Liver (tissue), 9 donors: ENCODE data around the gene ZNF70. TPM values are rescaled to one million over a fixed set of nuclear protein-coding genes. Genes with fewer than 3 reads are reported as not detected.

Source experiments
- DNase-seq: peaks from one replicate; pipeline ENCODE4 v3.0.0-alpha.2; 2017; ENCODE audit warnings: low spot score
- H3K27ac ChIP-seq, 2 donors: one replicate each; pipeline ENCODE4 v1.7.0; 2013; ENCODE audit warnings: inconsistent platforms in 2 of 2, low read length in 2 of 2, control low read depth in 1 of 2, low read depth in 1 of 2, mild to moderate bottlenecking in 1 of 2
- H3K27me3 ChIP-seq, 4 donors: one replicate each; pipeline versions ENCODE4 v1.6.1 to v1.7.0; 2013; ENCODE audit warnings: low read length in 3 of 4, inconsistent platforms in 1 of 4, mild to moderate bottlenecking in 1 of 4, moderate library complexity in 1 of 4; ENCODE audit not compliant: control insufficient read depth in 4 of 4, insufficient read depth in 4 of 4
- H3K36me3 ChIP-seq, 4 donors: one replicate each; pipeline versions ENCODE4 v1.6.1 to v1.7.0; 2013; ENCODE audit warnings: low read length in 3 of 4, mild to moderate bottlenecking in 3 of 4, low read depth in 1 of 4, moderate library complexity in 1 of 4; ENCODE audit not compliant: control insufficient read depth in 4 of 4, insufficient read depth in 3 of 4
- H3K4me1 ChIP-seq, 4 donors: one replicate each; pipeline versions ENCODE4 v1.6.1 to v1.7.0; 2013; ENCODE audit warnings: low read length in 3 of 4, mild to moderate bottlenecking in 3 of 4, moderate library complexity in 1 of 4; ENCODE audit not compliant: control insufficient read depth in 4 of 4, insufficient read depth in 4 of 4
- H3K4me3 ChIP-seq, 3 donors: one replicate each; pipeline versions ENCODE4 v1.6.1 to v1.7.0; 2013; ENCODE audit warnings: low read length in 3 of 3, control low read depth in 1 of 3, low read depth in 1 of 3, mild to moderate bottlenecking in 1 of 3
- H3K9ac ChIP-seq, 2 donors: one replicate each; pipeline ENCODE4 v1.7.0; 2013; ENCODE audit warnings: low read length in 2 of 2, mild to moderate bottlenecking in 2 of 2, moderate library complexity in 2 of 2, control low read depth in 1 of 2, low read depth in 1 of 2
- H3K9me3 ChIP-seq, 4 donors: one replicate each; pipeline versions ENCODE4 v1.6.1 to v1.7.0; 2013; ENCODE audit warnings: low read length in 3 of 4; ENCODE audit not compliant: control insufficient read depth in 4 of 4
- EGR1 ChIP-seq, 2 donors: IDR thresholded peaks; 2 replicates each; pipeline ENCODE4 v1.6.1; 2016 to 2018; ENCODE audit warnings: antibody characterized with exemption in 2 of 2, low read depth in 2 of 2
- FOXA1 ChIP-seq: IDR thresholded peaks from 2 replicates; pipeline ENCODE4 v1.6.1; 2016; ENCODE audit warnings: antibody characterized with exemption
- FOXA2 ChIP-seq: IDR thresholded peaks from 2 replicates; pipeline ENCODE4 v1.6.1; 2016; ENCODE audit warnings: antibody characterized with exemption
- GABPA ChIP-seq, 2 donors: IDR thresholded peaks in 1 of 2; conservative IDR thresholded peaks in 1 of 2; 2 replicates each; pipeline ENCODE4 v1.6.1; 2016; ENCODE audit warnings: antibody characterized with exemption in 2 of 2, mild to moderate bottlenecking in 1 of 2, moderate library complexity in 1 of 2
- HNF4A ChIP-seq, 2 donors: conservative IDR thresholded peaks; 2 replicates each; pipeline ENCODE4 v1.6.1; 2016; ENCODE audit warnings: antibody characterized with exemption in 2 of 2, mild to moderate bottlenecking in 2 of 2
- HNF4G ChIP-seq: IDR thresholded peaks from 2 replicates; pipeline ENCODE4 v1.6.1; 2016; ENCODE audit warnings: antibody characterized with exemption
- JUND ChIP-seq, 2 donors: IDR thresholded peaks; 2 replicates each; pipeline ENCODE4 v1.6.1; 2016; ENCODE audit warnings: antibody characterized with exemption in 2 of 2
- NR2F2 ChIP-seq: IDR thresholded peaks from 2 replicates; pipeline ENCODE4 v1.6.1; 2016; ENCODE audit warnings: antibody characterized with exemption
- RAD21 ChIP-seq, 2 donors: IDR thresholded peaks; 2 replicates each; pipeline ENCODE4 v1.6.1; 2016; ENCODE audit warnings: antibody characterized with exemption in 2 of 2, mild to moderate bottlenecking in 2 of 2
- RXRA ChIP-seq, 2 donors: IDR thresholded peaks; 2 replicates each; pipeline ENCODE4 v1.6.1; 2017 to 2018; ENCODE audit warnings: antibody characterized with exemption in 2 of 2, mild to moderate bottlenecking in 1 of 2
- SP1 ChIP-seq: IDR thresholded peaks from 2 replicates; pipeline ENCODE4 v1.6.1; 2018; ENCODE audit warnings: antibody characterized with exemption, mild to moderate bottlenecking
- TAF1 ChIP-seq: conservative IDR thresholded peaks from 2 replicates; pipeline ENCODE4 v1.6.1; 2016; ENCODE audit warnings: antibody characterized with exemption, mild to moderate bottlenecking
- YY1 ChIP-seq: IDR thresholded peaks from 2 replicates; pipeline ENCODE4 v1.6.1; 2016; ENCODE audit warnings: antibody characterized with exemption, mild to moderate bottlenecking
- WGBS: extraction: QIAGEN DNeasy Blood & Tissue Kit; methylation state at CpG from one replicate; pipeline ENCODE4 v1.1.7; 2013; 5-methylcytosine and 5-hydroxymethylcytosine counted together
- polyA plus RNA-seq, 2 donors: library from polyadenylated mRNA; stranded (reverse) in 1 of 2; unstranded in 1 of 2; fragments of 200-250 nt in 1 of 2; fragments of >200 nt in 1 of 2; fragmentation: Nextera tagmentation in 1 of 2; extraction: Ambion mirVana in 1 of 2; gene quantifications; one replicate each; pipeline versions ENCODE4 v1.2.1 to v1.2.3, GENCODE V29; 2013 to 2015
- total RNA-seq, 2 donors: library from RNA; depleted of rRNA; stranded (reverse); fragments of >200 nt; gene quantifications; one replicate each; pipeline ENCODE4 v1.2.3, GENCODE V29; 2014
- TF ChIP-seq, protein P1 (sequence below): IDR thresholded peaks from 2 replicates; pipeline ENCODE4 v1.6.1; 2016; ENCODE audit warnings: antibody characterized with exemption
- TF ChIP-seq, protein P2 (sequence below): IDR thresholded peaks from 2 replicates; pipeline ENCODE4 v1.6.1; 2016; ENCODE audit warnings: antibody characterized with exemption, mild to moderate bottlenecking
- TF ChIP-seq, protein P3 (sequence below): IDR thresholded peaks from 2 replicates; pipeline ENCODE4 v1.6.1; 2016; ENCODE audit warnings: antibody characterized with exemption
- TF ChIP-seq, protein P4 (sequence below): fragments of 150-350 bp; IDR thresholded peaks from 2 replicates; pipeline ENCODE4 v1.5.1; 2017; ENCODE audit warnings: improper control_type of control experiment, low read depth, low read length; ENCODE audit not compliant: missing input control
- TF ChIP-seq, protein P5 (sequence below): IDR thresholded peaks from 2 replicates; pipeline ENCODE4 v1.6.1; 2016; ENCODE audit warnings: antibody characterized with exemption
- donor health status: healthy.
- donor health status: healthy.
- donor health status: healthy.
- donor health status: healthy.
- donor health status: healthy.

Gene ZNF70
- total and polyA plus RNA-seq, 4 donors, result 0.14 to 1.9 (median 0.68) TPM

DNA sequence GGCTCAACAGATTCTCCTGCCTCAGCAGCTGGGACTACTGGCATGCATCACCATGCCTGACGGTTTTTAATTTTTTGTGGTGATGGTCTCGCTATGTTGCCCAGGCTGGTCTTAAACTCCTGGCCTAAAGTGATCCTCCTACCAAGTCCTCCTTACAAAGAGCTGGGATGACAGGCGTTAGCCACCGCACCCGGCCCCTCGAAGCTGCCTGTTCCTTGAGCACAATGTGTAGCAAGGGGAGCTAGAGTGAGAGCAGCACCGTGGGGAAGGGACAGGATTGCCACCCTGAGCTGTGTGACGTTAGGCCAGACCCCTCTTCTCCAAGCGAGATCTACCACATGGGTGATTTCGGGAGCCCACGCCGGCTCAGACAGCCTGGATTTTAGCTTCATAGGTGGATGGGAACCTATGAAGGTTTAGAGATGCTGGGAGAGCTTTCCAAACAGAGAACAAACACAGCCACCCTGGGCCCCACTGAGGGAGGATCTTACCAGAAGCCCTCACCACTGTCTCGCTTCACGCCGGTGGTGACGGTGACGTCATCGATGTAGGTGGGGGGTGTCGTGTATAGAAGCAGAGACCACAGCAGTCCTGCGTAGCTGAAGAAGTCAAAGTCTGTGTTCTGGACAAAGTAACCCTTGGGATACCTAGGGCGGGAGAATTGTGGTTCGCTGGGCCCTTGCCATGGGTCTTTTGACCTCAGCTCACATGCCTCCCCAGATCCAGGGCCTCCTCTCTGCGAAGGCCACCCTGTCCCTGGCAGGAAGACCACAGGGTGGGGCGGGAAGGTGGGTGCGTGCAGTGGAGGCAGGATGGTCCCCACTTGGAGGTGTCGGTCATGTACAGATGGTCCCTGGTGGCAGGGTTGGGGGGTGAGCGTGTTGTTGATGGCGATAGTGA, 37.0 kb downstream of the ZNF70 start:
- no peak for TF ChIP-seq YY1
- no peak for TF ChIP-seq HNF4A (conservative IDR thresholded peaks at IDR 0.05)
- no peak for TF ChIP-seq FOXA1
- TF ChIP-seq RXRA (IDR thresholded peaks at IDR 0.05), result no peak
- TF ChIP-seq, protein P1, sequence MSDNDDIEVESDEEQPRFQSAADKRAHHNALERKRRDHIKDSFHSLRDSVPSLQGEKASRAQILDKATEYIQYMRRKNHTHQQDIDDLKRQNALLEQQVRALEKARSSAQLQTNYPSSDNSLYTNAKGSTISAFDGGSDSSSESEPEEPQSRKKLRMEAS, result no peak
- no peak for TF ChIP-seq TAF1
- TF ChIP-seq, protein P2, sequence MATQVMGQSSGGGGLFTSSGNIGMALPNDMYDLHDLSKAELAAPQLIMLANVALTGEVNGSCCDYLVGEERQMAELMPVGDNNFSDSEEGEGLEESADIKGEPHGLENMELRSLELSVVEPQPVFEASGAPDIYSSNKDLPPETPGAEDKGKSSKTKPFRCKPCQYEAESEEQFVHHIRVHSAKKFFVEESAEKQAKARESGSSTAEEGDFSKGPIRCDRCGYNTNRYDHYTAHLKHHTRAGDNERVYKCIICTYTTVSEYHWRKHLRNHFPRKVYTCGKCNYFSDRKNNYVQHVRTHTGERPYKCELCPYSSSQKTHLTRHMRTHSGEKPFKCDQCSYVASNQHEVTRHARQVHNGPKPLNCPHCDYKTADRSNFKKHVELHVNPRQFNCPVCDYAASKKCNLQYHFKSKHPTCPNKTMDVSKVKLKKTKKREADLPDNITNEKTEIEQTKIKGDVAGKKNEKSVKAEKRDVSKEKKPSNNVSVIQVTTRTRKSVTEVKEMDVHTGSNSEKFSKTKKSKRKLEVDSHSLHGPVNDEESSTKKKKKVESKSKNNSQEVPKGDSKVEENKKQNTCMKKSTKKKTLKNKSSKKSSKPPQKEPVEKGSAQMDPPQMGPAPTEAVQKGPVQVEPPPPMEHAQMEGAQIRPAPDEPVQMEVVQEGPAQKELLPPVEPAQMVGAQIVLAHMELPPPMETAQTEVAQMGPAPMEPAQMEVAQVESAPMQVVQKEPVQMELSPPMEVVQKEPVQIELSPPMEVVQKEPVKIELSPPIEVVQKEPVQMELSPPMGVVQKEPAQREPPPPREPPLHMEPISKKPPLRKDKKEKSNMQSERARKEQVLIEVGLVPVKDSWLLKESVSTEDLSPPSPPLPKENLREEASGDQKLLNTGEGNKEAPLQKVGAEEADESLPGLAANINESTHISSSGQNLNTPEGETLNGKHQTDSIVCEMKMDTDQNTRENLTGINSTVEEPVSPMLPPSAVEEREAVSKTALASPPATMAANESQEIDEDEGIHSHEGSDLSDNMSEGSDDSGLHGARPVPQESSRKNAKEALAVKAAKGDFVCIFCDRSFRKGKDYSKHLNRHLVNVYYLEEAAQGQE, result no peak
- TF ChIP-seq FOXA2, result no peak
- no peak for TF ChIP-seq HNF4G
- TF ChIP-seq NR2F2, result no peak
- TF ChIP-seq, protein P3, sequence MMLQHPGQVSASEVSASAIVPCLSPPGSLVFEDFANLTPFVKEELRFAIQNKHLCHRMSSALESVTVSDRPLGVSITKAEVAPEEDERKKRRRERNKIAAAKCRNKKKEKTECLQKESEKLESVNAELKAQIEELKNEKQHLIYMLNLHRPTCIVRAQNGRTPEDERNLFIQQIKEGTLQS, result no peak
- TF ChIP-seq, protein P4, sequence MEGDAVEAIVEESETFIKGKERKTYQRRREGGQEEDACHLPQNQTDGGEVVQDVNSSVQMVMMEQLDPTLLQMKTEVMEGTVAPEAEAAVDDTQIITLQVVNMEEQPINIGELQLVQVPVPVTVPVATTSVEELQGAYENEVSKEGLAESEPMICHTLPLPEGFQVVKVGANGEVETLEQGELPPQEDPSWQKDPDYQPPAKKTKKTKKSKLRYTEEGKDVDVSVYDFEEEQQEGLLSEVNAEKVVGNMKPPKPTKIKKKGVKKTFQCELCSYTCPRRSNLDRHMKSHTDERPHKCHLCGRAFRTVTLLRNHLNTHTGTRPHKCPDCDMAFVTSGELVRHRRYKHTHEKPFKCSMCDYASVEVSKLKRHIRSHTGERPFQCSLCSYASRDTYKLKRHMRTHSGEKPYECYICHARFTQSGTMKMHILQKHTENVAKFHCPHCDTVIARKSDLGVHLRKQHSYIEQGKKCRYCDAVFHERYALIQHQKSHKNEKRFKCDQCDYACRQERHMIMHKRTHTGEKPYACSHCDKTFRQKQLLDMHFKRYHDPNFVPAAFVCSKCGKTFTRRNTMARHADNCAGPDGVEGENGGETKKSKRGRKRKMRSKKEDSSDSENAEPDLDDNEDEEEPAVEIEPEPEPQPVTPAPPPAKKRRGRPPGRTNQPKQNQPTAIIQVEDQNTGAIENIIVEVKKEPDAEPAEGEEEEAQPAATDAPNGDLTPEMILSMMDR, result no peak
- TF ChIP-seq, protein P5, sequence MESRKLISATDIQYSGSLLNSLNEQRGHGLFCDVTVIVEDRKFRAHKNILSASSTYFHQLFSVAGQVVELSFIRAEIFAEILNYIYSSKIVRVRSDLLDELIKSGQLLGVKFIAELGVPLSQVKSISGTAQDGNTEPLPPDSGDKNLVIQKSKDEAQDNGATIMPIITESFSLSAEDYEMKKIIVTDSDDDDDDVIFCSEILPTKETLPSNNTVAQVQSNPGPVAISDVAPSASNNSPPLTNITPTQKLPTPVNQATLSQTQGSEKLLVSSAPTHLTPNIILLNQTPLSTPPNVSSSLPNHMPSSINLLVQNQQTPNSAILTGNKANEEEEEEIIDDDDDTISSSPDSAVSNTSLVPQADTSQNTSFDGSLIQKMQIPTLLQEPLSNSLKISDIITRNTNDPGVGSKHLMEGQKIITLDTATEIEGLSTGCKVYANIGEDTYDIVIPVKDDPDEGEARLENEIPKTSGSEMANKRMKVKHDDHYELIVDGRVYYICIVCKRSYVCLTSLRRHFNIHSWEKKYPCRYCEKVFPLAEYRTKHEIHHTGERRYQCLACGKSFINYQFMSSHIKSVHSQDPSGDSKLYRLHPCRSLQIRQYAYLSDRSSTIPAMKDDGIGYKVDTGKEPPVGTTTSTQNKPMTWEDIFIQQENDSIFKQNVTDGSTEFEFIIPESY, result no peak
- TF ChIP-seq SP1, result no peak
- no peak for TF ChIP-seq GABPA (IDR thresholded peaks at IDR 0.05 in 1 of 2, conservative IDR thresholded peaks at IDR 0.05 in 1 of 2)
- TF ChIP-seq RAD21 (IDR thresholded peaks at IDR 0.05), result no peak
- no peak for TF ChIP-seq EGR1 (IDR thresholded peaks at IDR 0.05; ENCODE audit: low read depth in 2 of 2)
- no peak for TF ChIP-seq JUND (IDR thresholded peaks at IDR 0.05)
- Histone ChIP-seq H3K9ac (no peak overlapping the region), H3K9me3 (no peaks in the 10 kb centered on the region), H3K36me3 (peaks cover 9 to 26% (median 21%) of the 10 kb centered on the region in 4 donors), H3K4me3 (no peak overlapping the region), H3K4me1 (peaks cover 0 to 7% (median 3%) of the 10 kb centered on the region in 4 donors), H3K27me3 (no peaks in the 10 kb centered on the region), H3K27ac (no peak overlapping the region)
- no peak for DNase-seq
- WGBS, result 95% methylated on average over 28 of the region's 28 CpGs
